Measurements from ENCODE around the gene GJB1.
"Not testable (repeated sequence)": the region's sequence is repeated elsewhere in the genome, so short reads cannot be mapped to it uniquely, and the experiment has no call there.

Gene GJB1

DNA sequence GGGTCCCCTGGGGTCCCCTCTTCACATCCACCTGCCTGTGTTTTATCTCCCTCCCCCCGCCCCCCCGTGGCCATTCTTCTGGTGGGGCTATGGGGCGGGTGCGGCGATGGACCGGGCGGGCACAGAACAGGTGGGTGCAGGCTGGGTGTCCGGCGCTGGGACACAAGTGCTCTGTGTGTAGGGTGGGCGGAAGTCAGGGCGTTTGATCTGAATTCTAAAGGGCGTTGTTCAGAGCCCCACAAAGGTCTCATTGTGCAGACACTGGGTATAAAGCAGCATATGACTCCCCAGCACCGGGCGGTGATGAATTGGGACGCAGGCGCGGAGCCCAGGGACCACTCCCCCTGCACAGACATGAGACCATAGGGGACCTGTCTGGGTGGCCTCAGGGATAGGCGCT lies at the start of gene GJB1:
Gene GJB1, plus strand, starts transcription at position 296 of the 400 bp plus-strand sequence. CDS start 484 bp downstream, outside the sequence.
- DNase-seq: no peak

DNA sequence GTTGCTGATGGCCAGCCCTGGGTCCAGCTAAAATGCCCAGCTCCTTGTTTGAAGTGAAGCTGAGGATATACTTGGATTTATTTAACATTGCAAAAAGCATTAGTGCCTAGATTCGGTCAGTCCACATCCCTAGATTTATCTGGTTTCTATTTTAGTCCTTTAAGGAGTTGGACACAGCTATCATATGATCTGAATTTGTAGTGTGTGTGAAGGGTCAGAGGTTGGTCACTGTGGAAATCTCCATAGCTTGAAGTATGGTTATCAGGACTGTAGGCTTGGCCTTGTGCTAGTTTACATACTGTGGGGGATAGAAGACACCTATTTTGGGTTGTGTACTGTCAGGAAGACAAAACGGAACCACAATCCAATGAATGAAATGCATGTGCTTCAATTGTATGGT lies 49.6 kb upstream of the GJB1 start:
- no peak for DNase-seq

DNA sequence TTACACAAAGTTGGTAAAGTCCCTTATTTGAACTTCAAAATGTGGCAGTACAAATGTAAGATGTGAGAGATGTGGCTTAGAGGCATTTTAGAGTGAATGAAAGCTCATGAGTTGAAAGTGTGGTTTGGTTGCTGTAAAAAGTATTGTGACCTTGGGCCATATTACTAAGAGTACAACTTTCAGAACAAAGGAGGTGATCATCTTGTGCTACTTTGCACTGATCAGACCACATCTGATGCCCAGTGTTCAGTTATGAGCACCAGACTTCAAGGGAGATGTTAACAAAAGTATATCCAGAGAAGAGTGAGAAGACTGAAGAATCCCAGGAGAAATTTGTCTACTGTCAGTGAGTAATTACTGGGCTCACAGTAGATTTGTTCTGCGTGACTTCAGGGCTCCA lies 48.2 kb upstream of the GJB1 start:
- no peak for DNase-seq

DNA sequence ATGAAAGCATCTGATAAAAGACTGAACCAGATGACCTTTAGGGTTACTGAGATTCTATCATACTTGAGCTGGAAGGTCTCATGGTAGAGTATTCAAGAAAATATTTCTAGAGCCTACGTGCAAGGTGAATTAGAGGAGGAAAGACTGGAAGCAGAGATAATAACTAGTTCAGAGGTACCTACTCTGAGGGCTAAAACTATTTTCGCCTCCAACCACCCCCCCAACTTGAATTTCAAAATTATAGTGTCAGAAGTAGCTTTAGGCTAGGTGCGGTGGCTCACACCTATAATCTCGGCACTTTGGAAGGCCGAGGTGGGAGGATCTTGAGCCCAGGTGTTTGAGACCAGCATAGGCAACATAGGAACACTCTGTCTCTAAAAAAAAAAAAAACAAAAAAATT lies 47.5 kb upstream of the GJB1 start:
- DNase-seq: no peak

DNA sequence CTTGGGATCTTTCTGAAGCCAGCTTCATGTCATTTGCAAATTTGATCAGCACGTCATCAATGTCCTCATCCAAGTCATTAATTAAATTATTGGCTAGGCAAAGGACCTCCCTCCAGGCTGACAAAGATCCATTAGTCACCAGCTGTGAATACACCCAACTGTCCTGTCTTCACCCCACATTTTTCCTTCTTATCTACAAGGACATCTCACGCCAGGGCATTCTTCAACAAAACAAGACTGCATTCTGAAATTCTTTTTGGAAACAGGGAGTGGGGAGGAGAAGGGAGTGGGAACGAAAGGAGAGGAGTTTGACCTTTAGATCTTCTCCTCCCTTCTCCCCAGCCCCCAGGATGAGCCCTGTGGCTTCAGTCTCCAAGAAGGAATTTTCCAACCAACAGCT lies 45.7 kb upstream of the GJB1 start:
- DNase-seq: no peak

DNA sequence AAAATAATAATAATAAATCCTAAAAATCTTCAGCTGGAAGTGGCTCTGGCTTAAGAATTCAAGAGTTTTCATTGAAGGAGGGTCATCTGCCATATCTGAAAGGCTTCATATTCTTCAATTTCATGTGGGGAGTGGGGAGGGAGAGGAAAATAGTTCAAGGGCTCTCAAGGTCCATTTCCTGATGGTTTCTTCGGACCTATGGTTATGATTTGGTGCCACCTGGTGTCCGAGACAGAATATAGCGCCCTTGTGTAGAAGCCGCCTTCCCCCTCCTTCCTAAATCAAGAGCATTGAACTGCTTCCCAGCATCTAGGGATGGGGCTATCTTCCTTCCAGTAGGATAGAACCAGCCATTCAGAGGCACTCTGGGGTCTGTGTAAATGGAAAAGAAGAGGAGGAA lies 44.1 kb upstream of the GJB1 start:
- peak; percentile 24 for DNase-seq

DNA sequence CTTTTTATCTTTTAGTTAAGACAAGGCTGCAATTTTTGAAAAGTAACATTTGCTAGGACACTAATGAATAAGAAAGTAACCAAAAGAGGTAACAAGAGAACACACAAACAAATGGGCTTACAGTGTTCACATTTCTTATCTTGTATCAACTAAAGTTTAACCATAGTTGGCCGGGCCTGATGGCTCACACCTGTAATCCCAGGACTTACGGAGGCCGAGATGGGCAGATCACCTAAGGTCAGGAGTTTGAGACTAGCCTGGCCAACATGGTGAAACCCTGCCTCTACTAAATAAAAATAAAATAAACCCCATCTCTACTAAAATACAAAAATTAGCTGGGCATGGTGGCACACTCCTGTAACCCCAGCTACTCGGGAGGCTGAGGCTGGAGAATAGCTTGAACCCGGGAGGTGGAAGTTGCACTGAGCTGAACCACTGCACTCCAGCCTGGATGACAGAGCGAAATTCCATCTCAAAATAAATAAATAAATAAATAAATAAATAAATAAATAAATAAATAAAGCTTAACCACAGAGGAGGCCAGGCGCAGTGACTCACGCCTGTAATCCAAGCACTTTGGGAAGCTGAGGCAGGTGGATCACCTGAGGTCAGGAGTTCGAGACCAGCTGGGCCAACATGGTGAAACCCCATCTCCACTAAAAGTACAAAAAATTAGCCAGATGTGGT lies 42.3 kb upstream of the GJB1 start:
- DNase-seq: not testable (repeated sequence)

DNA sequence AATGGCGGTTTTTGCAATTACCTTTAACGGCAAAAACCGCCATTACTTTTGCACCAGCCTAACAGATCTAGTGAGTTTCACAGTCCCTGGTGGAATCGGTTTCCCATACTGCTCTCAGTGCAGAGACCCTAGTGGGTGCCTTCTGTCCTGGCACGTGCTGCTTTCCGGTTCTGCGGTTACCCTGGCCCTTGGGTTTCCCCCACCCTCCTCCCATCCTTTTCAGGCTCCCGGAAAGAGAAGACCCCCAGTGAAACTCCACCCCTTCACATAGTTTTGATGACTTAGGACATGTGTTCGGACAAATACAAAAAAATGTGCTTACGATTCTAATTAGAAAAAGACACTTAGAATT lies 41.5 kb upstream of the GJB1 start:
- peak; percentile 18 for DNase-seq

DNA sequence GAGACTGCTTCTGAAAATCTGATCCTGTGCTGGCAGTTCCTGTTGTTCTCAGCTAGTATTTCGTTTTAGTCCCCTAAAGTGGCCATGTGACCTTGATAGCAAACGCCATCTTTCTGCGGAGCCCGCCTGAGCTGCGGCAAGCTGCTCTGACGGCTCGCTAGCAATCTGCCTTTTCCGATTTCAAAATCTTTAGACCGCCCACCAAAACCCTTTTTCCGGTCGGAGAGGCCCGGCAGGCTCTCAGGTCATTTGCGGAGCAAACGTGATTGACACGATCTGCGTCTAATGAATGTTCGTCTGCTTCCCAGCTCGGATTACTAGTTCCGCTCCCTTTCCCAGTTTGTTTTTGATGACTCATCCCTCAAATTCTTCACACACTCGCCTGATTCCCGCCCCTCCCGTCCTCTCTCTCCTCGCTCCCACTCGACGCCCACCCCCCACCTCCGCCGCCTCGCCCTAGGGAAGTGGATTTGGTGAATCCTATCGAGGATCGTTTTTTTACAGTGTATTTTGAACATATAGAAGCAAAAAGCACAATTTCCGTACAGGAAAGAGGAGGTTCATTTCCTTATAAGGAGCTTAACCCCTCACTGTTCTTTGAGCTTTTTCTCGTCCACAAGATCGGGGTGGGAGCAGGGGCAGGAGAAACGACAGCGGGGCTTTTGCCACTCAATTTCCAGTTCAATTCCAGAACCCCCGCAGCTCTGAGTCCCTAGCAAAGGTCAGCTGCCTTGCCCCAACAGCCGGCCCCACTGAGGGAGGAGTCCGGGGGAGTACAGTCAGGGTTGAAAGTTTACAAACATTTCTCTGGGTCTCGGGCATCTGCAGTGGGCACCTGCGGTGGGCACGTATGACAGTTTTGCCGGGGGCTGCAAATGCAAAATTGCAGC lies 40.9 kb upstream of the GJB1 start:
- DNase-seq: peak; percentile 70

DNA sequence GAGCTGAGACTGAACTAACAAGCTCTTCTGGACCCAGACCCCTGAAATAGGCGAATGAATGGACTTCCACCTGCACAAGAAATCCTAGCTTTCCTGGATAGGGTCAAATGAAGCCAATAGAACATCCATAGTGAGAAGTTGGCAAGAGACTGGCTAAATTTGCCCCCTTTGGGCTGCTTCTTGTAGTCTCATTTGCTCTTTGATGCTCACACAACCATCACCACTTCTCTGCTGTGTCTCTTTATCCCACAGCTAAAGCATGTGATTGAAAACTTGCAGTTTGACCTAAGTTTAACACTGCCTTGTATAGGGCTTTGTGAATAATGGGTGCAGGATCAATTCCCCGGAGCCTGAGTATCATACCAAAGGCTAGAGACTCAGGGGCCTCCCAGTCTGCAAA lies 40.2 kb upstream of the GJB1 start:
- no peak for DNase-seq

DNA sequence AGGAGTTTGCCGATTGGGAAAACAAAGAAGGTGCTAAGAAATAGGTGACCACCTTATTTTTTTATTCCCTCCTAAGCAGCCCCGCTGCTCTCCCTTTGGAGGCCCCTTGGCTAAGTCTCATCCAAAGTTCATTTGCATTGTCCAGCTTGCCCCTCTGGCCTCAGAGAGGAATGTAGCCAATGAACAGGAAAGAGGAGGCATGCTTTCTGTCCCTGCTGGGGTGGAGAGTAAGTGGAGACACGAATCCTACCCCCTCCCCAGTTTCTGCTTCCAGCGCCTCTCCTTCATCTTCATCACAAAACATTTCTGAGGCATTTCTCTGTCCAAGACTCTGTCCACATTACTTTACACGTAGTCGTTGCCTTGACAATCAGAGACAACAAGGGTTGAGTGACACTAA lies 39.7 kb upstream of the GJB1 start:
- DNase-seq: no peak

DNA sequence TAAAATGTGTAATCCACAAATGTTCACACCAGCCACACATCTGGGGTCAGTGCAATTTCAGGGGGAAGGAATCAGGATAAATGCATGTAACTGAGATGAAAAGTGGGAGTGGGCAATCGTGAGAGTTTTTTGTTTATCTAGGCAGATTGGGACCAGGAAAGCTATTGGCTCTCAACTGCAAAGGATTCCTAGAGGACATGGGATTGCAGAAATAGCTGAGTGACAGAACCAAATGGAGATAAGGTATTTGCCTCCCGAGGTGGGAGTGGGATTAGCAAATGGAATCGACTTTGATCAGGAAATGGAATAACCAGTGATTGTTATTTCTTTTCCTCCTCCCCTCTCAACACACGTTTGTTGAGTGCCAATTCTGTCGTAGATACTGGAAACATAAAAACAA lies 38.9 kb upstream of the GJB1 start:
- DNase-seq: no peak

DNA sequence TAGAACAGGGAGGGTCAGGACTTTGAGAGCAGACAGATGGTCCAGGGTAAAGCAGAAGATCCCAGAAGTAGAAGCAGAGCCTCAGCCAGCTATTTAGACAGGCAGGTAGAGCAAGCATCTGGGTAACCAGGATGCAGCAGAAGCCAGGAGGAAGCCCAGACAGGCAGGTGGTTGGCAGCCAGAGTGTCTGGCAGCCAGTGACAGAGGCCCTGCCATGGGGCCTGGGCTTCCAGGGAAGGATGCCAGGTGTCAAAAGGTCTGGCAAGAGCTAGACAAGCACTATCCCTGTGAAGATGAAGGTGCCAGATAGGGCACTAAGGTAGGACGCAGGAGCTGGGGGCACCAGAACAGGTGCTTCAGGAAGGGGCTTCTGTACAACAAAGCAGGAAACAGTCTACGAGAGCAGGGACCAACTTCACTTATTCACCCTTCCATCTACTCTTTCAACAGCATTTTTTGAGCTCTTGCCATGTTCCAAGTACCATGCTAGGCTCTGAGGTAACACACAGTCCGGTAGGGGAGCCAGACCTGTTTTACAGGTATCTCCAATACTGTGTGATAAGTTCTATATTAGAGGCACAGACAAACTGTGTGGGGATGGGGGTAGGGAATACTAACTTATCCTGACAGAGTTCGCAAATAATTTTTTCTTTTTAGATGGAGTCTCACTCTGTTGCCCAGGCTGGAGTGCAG lies 38.1 kb upstream of the GJB1 start:
- DNase-seq: no peak

DNA sequence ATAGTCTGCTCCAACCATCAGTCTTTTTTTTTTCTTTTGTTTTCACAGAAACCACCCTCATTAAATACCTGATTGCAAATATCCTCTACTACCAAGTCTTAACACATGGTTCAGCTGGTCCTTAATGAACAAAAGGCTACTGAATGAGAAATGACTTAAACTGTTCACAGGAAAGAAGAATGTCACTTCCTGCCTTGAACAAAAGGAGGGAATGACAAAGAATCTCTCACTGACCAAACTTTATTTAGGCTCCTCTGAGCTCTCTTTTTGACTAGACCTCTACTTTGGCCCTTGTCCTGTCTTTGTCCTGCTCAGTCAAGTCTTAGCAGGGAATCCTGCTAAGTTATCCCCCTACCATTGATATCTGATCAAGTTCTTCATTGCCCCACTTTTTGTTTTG lies 31.8 kb upstream of the GJB1 start:
- DNase-seq: no peak

DNA sequence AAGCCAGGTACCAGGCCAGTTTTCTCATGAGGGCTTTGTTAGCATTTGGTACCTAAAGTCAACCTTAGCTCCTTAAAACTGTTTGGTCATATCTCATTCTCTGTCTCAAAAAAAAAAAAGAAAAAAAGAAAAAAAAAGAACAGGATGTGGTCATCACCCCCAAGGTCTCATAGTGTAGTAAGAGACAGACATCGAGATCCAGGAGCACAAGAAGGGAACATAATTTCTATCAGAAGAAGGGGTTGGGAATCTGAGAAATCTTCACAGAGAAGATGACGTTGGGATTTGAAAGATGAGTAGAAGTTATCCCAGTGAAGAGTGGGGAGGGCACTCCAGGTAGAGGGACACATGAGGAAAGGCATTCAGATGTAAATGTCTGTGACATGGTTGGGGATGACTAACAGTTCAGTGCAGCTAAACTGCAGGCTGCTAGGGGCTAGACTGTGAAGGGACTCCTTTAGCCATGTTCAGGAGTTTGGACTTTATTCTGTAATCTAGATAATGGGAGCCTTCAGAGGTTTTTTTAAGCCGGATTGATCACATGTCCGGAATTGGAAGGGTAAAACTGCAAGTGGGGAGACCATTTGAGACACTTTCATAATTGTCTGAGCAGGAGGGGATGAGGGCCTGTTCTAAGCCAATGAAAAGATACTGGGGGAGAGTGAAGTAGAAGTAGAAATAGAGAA lies 26.9 kb upstream of the GJB1 start:
- DNase-seq: no peak

DNA sequence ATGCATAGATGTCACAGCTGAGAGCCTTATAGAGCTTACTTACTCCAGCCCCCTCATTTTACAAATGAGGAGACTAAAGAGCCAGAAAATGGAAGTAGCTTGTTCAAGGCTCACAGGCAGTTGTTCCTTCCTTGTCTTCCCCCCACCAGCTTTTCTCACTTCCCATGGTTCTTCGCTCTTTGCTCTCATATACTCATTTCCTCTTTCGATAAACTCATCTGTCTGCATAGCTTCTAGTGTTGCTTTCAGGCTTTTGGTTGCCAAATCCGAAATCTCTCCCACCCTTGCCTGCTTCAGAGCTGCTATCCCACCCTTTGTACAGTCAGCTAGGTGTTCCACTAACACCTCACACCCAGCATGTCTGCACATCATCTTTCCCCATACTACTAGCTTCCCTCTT lies 25.0 kb upstream of the GJB1 start:
- no peak for DNase-seq

DNA sequence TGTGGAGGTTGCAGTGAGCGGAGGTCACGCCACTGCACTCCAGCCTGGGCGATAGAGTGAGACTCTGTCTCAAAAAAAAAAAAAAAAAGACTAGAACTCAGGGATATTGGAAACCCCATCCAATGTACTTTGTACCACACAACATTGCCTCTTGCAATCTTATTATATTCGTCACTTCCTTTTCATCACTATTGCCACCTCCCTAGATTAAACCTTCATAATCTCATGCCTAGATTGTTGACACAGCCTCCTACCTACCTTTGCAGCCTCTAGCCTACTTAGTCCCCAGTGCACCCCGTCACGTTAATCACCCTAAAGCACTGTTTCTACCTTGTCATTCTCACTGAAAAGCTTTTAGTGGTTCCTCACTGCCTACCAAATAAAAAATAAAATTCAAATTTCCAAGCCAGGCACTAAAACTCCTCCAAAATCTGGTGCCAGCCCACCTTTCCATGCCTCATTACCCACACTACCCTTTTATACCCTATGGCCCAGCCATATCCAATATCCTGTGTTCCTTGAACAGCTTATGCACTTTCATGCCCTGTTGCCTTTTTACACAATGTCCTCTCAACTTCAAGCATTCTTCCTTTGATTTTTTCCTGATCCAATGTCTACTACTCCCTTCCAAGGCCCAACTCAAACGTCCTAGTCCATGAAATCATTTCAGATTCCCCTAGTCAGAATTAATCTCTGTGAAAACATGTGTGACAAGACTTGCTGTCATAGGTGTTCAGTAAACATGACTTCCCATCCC lies 23.6 kb upstream of the GJB1 start:
- no peak for DNase-seq

DNA sequence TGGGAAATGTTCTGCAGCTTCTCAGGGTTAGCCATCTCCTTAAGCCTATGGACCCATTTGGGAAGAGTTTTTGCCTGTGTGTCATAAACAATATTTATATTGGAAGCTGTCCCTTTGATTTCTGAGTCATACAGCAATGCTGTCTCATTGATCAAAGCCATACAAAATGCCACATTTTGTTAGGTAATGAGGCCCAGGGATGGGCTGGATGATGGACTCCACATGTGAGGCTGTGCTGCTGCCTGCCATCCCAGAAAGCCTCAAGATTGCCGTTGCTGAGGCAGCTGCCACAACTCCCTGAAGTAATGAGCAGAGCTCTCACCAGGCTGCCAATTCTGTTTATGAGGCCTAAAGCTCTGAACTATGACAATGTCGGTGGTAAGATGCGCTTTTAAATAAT lies 12.2 kb upstream of the GJB1 start:
- no peak for DNase-seq

DNA sequence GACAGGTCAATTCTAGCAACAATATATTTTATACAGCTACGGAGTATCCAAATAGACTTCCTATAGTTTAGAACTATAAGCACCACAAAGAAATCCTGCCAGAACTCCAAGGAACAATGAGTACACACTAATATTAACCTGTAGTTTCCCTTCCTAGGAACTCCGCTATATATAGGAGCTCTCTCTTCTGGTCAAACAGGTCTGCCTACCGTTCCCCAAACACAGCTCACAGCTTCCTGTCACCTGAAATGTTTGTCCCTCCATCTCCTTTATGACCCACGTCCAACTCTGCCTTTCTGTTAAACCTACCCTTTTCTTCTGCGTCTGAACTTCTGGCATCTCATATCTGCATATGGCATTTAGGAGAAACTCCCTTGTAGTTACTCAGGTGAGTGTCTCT lies 10.5 kb upstream of the GJB1 start:
- no peak for DNase-seq

DNA sequence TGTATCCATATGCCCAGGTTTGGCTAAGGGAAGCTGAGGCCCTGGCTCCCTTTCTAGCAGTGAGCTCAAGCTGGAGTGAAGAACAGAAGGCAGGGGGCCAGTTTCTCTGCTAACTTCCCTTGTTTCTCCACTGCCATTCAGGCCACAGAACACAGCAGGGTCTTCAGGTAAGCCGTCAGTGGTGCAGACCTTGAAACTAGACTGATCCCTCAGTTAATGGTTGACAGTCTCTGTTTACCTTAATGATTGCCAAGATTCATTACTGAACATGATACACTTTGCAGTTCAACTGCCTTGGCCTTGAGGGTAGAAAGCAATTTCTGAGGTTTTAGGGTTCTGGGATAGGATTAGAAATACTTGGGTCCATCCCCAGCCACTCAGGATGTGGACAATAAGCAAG lies 8.9 kb upstream of the GJB1 start:
- no peak for DNase-seq

DNA sequence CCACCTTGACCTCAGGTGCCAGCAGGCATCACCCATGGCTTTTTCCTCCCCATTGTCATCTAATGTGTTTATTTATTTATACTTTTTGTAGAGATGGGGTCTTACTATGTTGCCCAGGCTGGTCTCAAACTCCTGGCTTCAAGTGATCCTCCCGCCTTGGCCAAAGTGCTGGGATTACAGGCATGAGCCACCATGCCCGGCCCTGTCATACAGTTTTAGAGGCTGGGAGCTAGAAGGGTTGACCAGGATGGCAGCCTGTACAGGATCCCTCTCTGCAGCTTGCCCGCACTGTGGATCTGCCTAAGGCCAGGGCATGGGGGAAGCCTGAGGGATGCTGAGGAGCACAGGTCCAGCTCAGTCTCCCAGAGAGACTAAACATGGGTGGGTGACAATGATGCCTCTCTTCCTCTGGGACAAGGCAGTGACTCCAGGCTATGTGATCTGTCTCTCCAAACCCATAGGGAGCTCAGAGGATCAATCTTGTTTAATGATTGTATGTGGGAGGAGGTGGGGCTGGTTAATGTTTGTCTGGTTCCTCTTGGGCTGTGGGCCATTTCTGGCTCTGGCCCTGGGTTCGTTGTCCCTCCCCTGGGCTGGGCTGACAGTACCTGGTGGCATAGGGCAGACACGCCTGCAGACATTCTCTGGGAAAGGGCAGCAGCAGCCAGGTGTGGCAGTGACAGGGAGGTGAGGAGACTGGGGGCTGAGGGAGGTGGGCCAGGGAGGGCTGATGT lies 8.3 kb upstream of the GJB1 start:
- DNase-seq: no peak

DNA sequence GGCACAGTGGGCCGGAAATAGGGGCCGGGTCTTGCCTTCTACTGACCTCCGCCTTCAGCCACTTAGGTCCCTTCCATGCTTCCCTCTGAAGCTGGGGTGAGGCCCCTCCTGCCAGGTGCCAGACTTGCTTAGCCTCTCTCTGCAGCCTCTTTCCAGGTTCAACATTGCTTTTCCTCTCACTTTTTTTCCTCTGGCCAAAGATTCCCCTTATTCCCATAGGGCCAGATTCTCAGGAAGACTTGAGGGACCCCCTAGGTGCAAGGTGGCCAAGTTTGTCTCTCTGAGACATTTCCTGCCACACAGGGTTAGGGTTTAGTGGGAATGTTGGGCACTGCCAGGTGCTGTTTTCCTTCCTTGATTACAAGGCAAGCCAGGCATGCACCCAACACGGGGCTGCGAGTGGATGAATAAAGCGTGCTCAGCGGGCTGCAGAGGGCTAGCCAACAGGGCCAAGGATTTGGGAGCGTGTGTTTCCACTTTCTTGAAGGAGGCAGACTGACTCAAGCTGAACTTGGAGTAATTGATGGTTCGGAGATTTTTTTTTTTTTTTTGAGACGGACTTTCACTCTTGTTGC lies 7.6 kb upstream of the GJB1 start:
- no peak for DNase-seq
